GM10266 (cell line): Measurements from ENCODE around the gene KRTAP5-3.

Experiments used
- DNase-seq: peaks from one replicate; pipeline ENCODE4 v3.0.0; 2012; ENCODE audit errors: extremely low spot score
- CTCF ChIP-seq: IDR thresholded peaks from 2 replicates; pipeline ENCODE4 v1.5.1; 2012; ENCODE audit warnings: mild to moderate bottlenecking, low read depth; ENCODE audit not compliant: control insufficient read depth, insufficient read depth; ENCODE audit errors: missing control alignments

The KRTAP5-3 gene

GRCh38 chr11:1574933-1575242 lies 33.4 kb downstream of the KRTAP5-3 start:
- no peak for TF ChIP-seq CTCF
- DNase-seq = no peak

DNA sequence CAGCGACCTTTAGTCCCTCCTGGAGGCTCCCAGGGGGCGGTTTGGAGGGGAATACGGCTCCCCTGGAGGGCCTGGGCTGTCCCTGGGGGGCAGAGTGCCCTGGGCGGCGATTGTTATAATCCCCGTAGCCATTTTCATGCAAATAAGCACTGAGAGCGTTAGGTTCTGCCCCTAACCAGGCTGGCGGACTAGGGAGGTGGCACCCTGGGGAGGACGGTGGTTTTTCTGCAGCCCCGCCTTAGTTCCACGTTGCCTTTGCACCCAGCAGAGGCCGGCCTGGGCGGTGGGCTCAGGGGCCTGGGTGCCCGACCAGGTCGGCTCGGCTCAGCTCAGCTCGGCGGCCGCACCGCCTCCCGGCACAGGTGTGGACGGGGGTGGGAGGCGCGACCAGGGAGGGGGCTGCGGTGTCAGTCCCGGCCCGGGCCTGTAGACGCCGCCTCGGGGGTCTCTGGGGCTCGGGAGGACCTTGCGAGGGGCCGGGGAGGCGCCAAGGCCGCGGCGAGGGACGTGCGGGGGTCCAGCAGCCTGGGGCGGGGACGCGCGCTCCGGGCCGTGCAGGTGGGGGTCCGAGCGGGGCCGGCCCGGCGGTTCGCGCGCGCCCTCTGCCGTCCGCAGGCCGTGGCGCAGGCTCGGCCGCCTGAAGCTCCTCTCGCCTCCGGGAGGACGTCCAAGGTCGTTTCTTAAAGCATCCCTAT lies 33.9 kb downstream of the KRTAP5-3 start:
- peak; percentile 86 for DNase-seq
- TF ChIP-seq CTCF = peak; percentile 96

GRCh38 chr11:1573903-1574237 lies 34.4 kb downstream of the KRTAP5-3 start:
- no peak for DNase-seq
- TF ChIP-seq CTCF = no peak

DNA sequence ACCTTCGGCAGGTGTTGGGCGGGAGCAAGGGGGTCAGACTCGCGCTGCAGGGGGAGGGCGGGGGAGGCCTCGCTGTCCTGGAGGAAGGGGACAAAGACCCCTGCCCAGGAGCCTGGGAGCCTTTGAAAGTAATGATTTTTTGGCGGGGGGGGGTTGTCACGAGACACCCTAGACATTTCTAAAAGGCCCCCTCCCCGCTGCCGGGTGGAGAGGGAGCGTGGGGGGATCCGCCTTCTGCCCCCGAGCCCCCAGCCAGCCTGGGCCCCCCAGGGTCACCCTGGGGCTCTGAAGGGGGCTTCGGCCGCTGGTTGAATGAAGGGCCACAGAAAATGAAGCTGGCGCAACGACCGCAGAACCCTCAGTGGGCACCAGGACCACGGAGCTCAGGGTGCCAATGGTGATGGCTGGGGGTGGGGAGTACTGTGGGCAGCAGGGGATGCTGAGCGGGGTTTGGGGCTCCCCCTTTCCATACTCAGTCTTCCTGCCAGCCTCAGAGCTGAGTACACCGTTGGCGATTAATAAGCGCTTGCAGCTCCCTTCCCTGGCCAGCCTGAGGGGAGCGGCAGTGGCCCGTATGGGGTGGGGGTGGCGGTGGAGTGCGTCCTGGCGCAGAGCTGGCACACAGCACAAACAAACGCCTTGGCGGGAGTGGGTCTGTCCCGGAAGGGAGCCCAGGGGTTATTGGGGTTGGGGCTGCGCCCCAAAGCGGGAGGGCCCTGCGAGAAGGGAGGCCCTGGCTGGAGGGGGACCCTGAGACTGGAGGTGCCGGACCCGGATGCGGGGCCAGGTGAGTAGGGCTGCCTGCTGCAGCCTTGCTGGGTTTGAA lies 35.0 kb downstream of the KRTAP5-3 start:
- no peak for DNase-seq
- no peak for TF ChIP-seq CTCF

- no peak for TF ChIP-seq CTCF
- peak; percentile 99 for DNase-seq
Observed at GRCh38 chr11:1572197-1573076, 35.8 kb downstream of the KRTAP5-3 start, which contains the start of gene DUSP8. Gene DUSP8, minus strand, starts transcription at chr11:1572271. Its CDS starts 6,445 bp downstream, at chr11:1565826.

- TF ChIP-seq CTCF = no peak
- DNase-seq = no peak
Observed at GRCh38 chr11:1571760-1572196, 36.5 kb downstream of the KRTAP5-3 start.
